Endothelial cell of umbilical vein (primary cell): Measurements from ENCODE around the gene ALK. TPM values are rescaled to one million over a fixed set of nuclear protein-coding genes. Genes with fewer than 3 reads are reported as not detected.

Source experiments
- BruUV-seq: library from RNA; stranded (reverse); fragments of 400-500 nt; replicated peaks from 2 replicates; lab custom pipeline; 2021; lab: Mats Ljungman, UMichigan
- CTCF ChIA-PET: fragments of 300-600, 350-600 bp; sonication (Branson Sonifier 250); formaldehyde crosslinking; loops from one replicate; lab custom pipeline; 2021; ENCODE audit warnings: antibody characterized with exemption, inconsistent platforms; lab: Charles Lee
- POLR2A ChIA-PET: fragments of 300-600, 350-600 bp; sonication (Branson Sonifier 250); formaldehyde crosslinking; loops from one replicate; lab custom pipeline; 2021; ENCODE audit warnings: antibody characterized with exemption, inconsistent platforms; lab: Charles Lee
- DNase-seq: peaks from one replicate; pipeline ENCODE4 v3.0.0-alpha.2; 2011; ENCODE audit warnings: low read depth, low spot score
- FAIRE-seq: peaks from 2 replicates; lab custom pipeline; 2011; peaks lifted over from hg19 to GRCh38; lab: Jason Lieb, UNC
- H2AFZ ChIP-seq: 2 replicates; pipeline ENCODE4 v1.6.0; 2012; ENCODE audit warnings: low read depth, low read length, control low read depth, inconsistent platforms
- H3K27ac ChIP-seq: 2 replicates; pipeline ENCODE4 v1.5.1; 2011; ENCODE audit warnings: low read depth, mild to moderate bottlenecking, control low read depth, low read length, moderate library complexity; ENCODE audit not compliant: insufficient read depth
- H3K27me3 ChIP-seq, 2 experiments: 2 replicates each; pipeline versions ENCODE4 v1.6.0 to v1.6.1; 2011; ENCODE audit warnings: low read length in 2 of 2, mixed read lengths in 1 of 2; ENCODE audit not compliant: control insufficient read depth in 2 of 2, insufficient read depth in 2 of 2
- H3K36me3 ChIP-seq, 2 experiments: 2 replicates in 1 of 2; 3 replicates in 1 of 2; pipeline ENCODE4 v1.5.1; 2011; ENCODE audit warnings: low read length in 2 of 2, mild to moderate bottlenecking in 1 of 2, moderate library complexity in 1 of 2; ENCODE audit not compliant: control insufficient read depth in 2 of 2, insufficient read depth in 2 of 2; ENCODE audit errors: extremely low read depth in 1 of 2
- H3K4me1 ChIP-seq: 3 replicates; pipeline ENCODE4 v1.5.1; 2011; ENCODE audit warnings: mild to moderate bottlenecking, low read length; ENCODE audit not compliant: control insufficient read depth, insufficient read depth; ENCODE audit errors: extremely low read depth
- H3K4me2 ChIP-seq: 2 replicates; pipeline ENCODE4 v1.6.1; 2011; ENCODE audit warnings: low read length, control low read depth, mixed read lengths; ENCODE audit not compliant: insufficient read depth
- H3K4me3 ChIP-seq, 3 experiments: fragments of 200-600 bp in 1 of 3; sonication (generic), shearing (Covaris generic) in 1 of 3; replicated peaks in 1 of 3; 2 replicates each; pipeline ENCODE4 v1.5.1; 2011 to 2016; ENCODE audit warnings: control low read depth in 3 of 3, low read length in 3 of 3, mild to moderate bottlenecking in 2 of 3, inconsistent platforms in 1 of 3, low read depth in 1 of 3, moderate library complexity in 1 of 3; ENCODE audit not compliant: insufficient read depth in 1 of 3
- H3K79me2 ChIP-seq: 2 replicates; pipeline ENCODE4 v1.6.0; 2012; ENCODE audit warnings: low read length, inconsistent platforms; ENCODE audit not compliant: control insufficient read depth, insufficient read depth
- H3K9ac ChIP-seq: replicated peaks from 2 replicates; pipeline ENCODE3; 2011; ENCODE audit warnings: low read length, control low read depth; ENCODE audit not compliant: insufficient read depth; ENCODE audit errors: extremely low read depth
- H3K9me1 ChIP-seq: replicated peaks from 3 replicates; pipeline ENCODE4 v1.6.0; 2011; ENCODE audit warnings: mild to moderate bottlenecking, low read length; ENCODE audit not compliant: control insufficient read depth, insufficient read depth; ENCODE audit errors: extremely low read depth
- H3K9me3 ChIP-seq: replicated peaks from 2 replicates; pipeline ENCODE4 v1.5.1; 2012; ENCODE audit warnings: low read length, inconsistent platforms; ENCODE audit not compliant: control insufficient read depth, insufficient read depth
- H4K20me1 ChIP-seq: replicated peaks from 2 replicates; pipeline ENCODE3; 2011; ENCODE audit warnings: mild to moderate bottlenecking, low read length; ENCODE audit not compliant: control insufficient read depth, insufficient read depth; ENCODE audit errors: extremely low read depth
- CTCF ChIP-seq, 2 donors: IDR thresholded peaks; 1 replicate in 1 of 2; 2 replicates in 1 of 2; pipeline ENCODE4 v1.5.1; 2011; ENCODE audit warnings: low read length in 2 of 2, mild to moderate bottlenecking in 2 of 2, moderate library complexity in 2 of 2, control low read depth in 1 of 2, inconsistent platforms in 1 of 2, low read depth in 1 of 2; ENCODE audit not compliant: insufficient read depth in 1 of 2; ENCODE audit errors: extremely low read depth in 1 of 2
- EZH2 ChIP-seq: IDR thresholded peaks from 2 replicates; pipeline ENCODE4 v1.6.1; 2012; ENCODE audit warnings: borderline replicate concordance, low read depth, mild to moderate bottlenecking, moderate library complexity, low read length, inconsistent platforms; ENCODE audit not compliant: severe bottlenecking
- FOS ChIP-seq: IDR thresholded peaks from 2 replicates; pipeline ENCODE4 v1.6.1; 2011; ENCODE audit warnings: mild to moderate bottlenecking, low read length, moderate library complexity, borderline replicate concordance; ENCODE audit not compliant: insufficient read depth
- GATA2 ChIP-seq: IDR thresholded peaks from 2 replicates; pipeline ENCODE4 v1.7.0; 2011; ENCODE audit warnings: low read depth, mild to moderate bottlenecking, moderate library complexity, mixed read lengths, low read length; ENCODE audit not compliant: insufficient read length, insufficient read depth
- JUN ChIP-seq: IDR thresholded peaks from 2 replicates; pipeline ENCODE4 v1.6.1; 2011; ENCODE audit warnings: borderline replicate concordance, low read depth; ENCODE audit not compliant: insufficient read length, insufficient read depth
- MAX ChIP-seq: IDR thresholded peaks from 2 replicates; pipeline ENCODE4 v1.6.1; 2011; ENCODE audit not compliant: insufficient read depth, insufficient read length
- MYC ChIP-seq: IDR thresholded peaks from one replicate; pipeline ENCODE4 v1.6.1; 2011; ENCODE audit warnings: mild to moderate bottlenecking, low read depth, low read length
- POLR2A ChIP-seq: IDR thresholded peaks from 2 replicates; pipeline ENCODE4 v1.6.1; 2012; ENCODE audit warnings: low read depth, mild to moderate bottlenecking, control low read depth, low read length
- POLR2AphosphoS5 ChIP-seq: IDR thresholded peaks from 2 replicates; pipeline ENCODE4 v1.6.1; 2012; ENCODE audit warnings: low read depth, mild to moderate bottlenecking, control low read depth, low read length, moderate library complexity; ENCODE audit not compliant: insufficient read depth
- dilution Hi-C: fragments of 300-500 bp; cut with MboI; formaldehyde crosslinking; loops from one replicate; pipeline ENCODE4 v1.15.0; 2019; ENCODE audit warnings: low sequenced_read_pairs; ENCODE audit not compliant: extremely low pct_ligation_motif_present
- intact Hi-C: fragments of 100-400 bp; cut with micrococcal nuclease; formaldehyde crosslinking; loops from one replicate; pipeline ENCODE4 v1.10.0; 2022
- polyA plus RNA-seq, 4 experiments: library from polyadenylated mRNA; depleted of rRNA in 3 of 4; stranded (reverse) in 3 of 4; unstranded in 1 of 4; fragments of >200 nt; gene quantifications; 2 replicates each; pipeline versions ENCODE4 v1.2.1 to v1.2.3, GENCODE V29; 2011 to 2012; ENCODE audit warnings: missing spikeins in 1 of 4
- total RNA-seq: library from RNA; stranded (reverse); gene quantifications from 2 replicates; pipeline ENCODE4 v1.2.3, GENCODE V29; 2021

ALK gene
- total and polyA plus RNA-seq, 2 donors (not counting 3 experiments of a cell fraction or from before 2014, with no cell fraction given), result not detected

DNA sequence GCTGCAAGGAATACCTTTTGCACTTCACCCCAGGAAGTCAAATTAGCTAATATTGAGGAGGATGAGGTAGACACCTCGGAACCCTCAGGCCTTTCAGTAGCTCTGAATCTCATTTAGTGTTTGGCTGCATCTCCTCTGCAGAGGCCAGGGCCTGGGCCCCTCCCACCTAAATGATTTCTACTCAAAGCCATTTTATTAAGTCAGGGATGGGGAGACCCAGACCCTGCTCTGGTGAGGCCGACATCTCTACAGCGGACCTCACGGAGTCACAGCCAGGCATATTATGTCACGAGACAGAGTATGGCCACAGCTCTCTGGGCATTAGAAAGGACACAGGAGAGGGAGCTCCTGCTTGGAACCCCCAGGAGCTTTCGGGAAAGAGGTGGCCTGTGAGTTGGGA lies 305.5 kb downstream of the ALK start:
- Histone ChIP-seq H3K9ac (no peak overlapping the region), H3K4me1 (no peaks in the 10 kb centered on the region), H3K79me2 (no peaks in the 10 kb centered on the region), H3K36me3 (no peaks in the 10 kb centered on the region), H4K20me1 (no peaks in the 10 kb centered on the region), H3K27ac (no peak overlapping the region), H3K27me3 (no peaks in the 10 kb centered on the region), H3K4me2 (no peak overlapping the region), H3K9me1 (no peaks in the 10 kb centered on the region), H3K4me3 (no peak overlapping the region), H3K9me3 (peaks cover 2% of the 10 kb centered on the region), H2AFZ (no peak overlapping the region)
- intact Hi-C loops, result no loop called here
- TF ChIP-seq EZH2 (no peak), MAX (no peak), POLR2A (no peak), MYC (no peak), POLR2AphosphoS5 (no peak), GATA2 (no peak), FOS (no peak), CTCF (IDR thresholded peaks at IDR 0.05; ENCODE audit: extremely low read depth in 1 of 2, insufficient read depth in 1 of 2, low read depth in 1 of 2, low read length in 2 of 2) (no peak), JUN (no peak)
- dilution Hi-C loops, result no loop called here
- BruUV-seq, result no TSS peak
- CTCF ChIA-PET, result no interaction called here
- DNase-seq (no peak), FAIRE-seq (no peak)
- POLR2A ChIA-PET, result no interaction called here
